Umbilical cord (tissue), 2 donors: ENCODE results near the gene PRR30. TPM values are rescaled to one million over a fixed set of nuclear protein-coding genes. Genes with fewer than 3 reads are reported as not detected.

Source experiments
- DNase-seq: peaks from one replicate; pipeline ENCODE4 v3.0.0-alpha.2; 2015; ENCODE audit warnings: low spot score
- total RNA-seq: library from RNA; depleted of rRNA; stranded (reverse); fragments of >200 nt; gene quantifications from one replicate; pipeline ENCODE4 v1.2.3, GENCODE V29; 2014; ENCODE audit warnings: low replicate concordance; ENCODE audit not compliant: insufficient read depth

Gene PRR30
- total RNA-seq, 1 donor from 2014 or later, result not detected

DNA sequence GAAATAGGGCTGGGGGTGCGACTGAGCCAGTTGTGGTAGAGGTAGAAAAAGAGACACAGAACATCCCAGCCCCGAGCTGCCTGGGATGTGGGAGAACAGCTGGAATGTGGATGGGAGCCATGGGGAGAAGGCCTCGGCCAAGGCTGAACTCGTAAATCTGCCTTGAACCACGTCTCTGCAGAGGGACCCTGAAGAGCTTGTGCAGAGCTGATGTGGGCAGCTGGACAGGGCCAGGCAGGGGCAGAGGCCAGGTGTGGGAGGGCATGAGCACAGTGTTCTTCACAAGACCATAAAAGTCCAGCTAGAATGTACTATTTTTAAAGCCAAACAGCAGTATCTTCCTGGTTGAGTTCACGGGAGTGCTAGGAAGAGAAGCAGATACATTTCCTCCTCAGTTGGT lies 15.3 kb upstream of the PRR30 start:
- DNase-seq, result no peak

DNA sequence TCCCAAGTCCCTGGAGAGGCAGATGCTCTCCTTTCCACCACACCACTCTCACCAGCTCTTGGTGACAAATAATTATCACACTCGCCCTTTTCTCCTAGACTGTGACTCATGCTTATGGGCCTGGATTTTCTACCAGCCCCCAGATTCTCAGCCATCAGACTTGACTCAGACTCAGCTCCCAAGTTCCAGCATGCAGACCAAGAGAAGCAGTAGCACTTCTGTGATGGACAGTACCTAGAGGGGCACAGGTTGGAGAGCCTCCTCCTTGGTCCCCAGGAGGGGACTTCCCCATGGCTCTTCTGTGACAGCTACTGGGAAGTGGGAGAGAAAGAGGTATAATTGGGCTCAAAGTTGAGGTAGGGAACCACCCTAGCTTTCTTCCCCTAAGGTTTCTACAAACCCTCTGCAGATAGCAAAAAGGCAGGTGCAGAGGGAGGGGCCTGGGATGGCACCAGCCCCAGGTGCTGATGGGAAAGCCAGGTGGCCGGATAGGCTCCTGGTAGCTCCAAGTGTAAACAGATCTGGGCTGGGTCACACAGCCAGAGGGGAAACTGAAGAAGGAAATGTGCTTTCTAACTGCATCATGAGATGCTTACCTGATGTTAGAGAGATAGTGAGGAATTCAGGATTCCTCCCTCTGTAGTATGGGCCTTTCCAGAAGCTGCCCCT lies 13.7 kb upstream of the PRR30 start:
- DNase-seq, result no peak

DNA sequence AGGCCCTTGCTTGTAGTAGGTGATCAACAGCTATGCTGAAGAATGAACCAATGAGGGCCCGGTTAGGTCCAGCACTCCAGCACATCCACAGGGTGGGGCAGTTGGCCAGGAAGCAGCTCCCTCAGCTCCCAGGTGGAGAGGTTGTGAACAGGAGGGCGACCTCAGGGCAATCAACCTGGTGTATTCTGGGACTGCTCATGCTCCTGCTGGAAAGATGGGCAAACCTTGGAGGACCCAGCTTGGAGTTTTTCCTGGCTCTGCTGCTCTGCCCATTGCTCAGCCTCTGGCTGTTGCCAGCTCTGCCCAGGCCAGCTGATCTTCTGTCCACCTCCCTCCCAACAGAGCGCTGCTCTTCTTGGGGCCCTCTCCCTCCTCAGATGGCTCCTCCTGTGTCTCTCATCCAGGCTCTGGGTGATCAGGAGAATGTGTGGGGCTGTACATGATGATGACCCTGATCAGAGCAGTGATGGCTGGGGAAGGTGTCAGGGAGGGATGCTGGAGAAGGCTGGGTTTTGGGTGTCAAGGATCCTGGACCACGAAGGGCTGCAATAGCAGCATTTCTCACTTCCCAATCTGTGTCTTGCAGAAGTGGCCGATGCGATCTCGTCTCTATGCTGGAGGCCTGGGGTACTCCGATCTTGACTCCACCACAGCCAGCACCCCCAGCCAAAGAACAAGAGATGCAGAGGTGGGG lies 13.0 kb upstream of the PRR30 start:
- DNase-seq, result no peak

DNA sequence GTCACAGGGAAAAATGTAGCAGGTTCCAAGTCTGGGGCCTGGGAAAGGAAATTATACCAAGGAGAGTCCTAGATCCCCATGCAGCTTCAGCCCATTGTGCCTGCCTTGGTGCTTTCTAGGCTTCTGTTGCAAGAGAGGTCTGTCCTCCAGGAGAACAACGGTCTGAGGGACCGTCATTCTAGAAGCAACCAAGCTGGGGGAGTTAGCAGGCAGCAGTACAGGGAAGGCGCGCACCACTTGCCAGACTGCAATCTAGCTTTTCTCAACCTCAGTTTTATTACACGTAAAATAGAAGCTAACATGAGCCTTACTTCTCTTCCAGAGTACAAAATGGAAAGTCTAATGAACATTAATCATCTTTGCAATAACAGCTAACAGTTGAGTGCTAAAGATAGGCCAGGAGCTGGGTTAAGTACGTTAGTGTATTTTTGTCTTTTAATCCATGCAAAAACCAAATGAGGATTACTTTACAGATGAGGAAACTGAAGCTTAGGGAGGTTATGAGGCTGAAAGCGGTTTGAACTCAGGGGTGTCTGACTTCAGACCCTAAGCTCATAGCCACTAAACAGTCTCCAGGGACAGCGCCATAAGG lies 11.5 kb upstream of the PRR30 start:
- no peak for DNase-seq

DNA sequence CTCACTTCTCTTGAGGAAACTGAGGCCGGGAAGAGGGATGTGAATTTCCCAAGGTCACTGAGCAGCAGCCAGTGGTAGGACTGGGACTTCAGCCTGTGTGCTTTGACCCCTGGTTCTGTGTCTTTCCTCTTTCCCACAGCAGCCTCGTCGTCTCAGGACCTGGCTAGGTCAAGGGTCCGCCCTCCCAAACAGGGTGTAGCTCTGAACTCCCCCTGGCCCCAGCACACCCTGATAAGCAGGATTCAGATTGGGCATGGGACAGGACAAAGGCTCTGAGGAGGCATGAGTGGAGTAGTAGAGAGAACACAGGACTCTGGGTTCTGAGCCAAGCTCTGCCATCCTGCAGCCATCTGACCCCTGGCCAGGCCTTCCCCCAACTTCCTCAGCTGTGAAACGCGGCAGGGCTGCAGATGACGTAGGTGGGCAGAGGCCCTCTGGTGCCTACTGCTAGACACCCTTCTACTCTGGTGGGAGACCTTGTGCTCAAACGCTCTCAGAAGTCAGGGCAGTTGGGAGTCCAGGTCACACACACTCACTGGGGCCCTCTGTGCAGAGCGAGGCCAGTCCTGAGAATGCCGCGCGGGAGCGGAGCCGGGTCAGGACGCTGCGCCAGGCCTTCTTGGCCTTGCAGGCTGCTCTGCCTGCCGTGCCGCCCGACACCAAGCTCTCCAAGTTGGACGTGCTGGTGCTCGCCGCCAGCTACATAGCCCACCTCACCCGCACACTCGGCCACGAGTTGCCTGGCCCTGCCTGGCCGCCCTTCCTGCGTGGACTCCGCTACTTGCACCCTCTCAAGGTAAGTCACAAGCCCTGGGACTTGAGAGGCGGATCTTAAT lies 10.6 kb upstream of the PRR30 start:
- no peak for DNase-seq

DNA sequence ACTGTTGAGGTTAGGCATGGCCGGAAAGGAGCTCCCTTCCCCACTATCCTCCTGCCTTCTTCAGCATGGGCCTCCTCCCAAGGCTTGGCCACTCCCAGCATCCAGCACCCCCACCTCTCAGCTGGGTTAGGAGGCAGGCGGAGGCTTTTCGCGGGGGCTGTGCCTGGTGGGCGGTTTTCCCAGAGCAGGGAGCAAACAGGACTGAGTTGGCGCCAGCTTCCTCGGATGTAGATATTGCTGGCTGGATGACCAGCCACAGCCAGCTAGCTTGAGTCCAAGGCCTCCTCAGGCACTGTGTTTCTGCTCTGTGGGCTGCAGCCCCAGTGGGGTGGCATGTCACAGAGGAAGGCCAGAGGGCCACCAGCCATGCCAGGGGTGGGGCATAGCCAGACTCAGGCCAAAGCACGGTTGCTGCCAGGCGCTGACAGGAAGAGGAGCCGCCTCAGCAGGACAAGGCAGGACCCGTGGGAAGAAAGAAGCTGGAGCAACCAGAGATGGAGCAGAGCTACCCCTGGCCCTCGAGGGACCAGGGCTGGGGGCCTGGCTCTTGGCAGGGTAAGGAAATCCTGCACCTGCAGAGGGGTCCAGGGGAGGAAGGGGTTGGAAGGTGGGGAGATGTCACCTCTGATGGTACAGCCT lies 9.7 kb upstream of the PRR30 start, which contains the start of gene TCF23:
Gene TCF23 (plus strand): TSS at position 204 of the 639 bp plus-strand sequence. CDS start 130 bp downstream, at position 334.
- DNase-seq, result no peak

DNA sequence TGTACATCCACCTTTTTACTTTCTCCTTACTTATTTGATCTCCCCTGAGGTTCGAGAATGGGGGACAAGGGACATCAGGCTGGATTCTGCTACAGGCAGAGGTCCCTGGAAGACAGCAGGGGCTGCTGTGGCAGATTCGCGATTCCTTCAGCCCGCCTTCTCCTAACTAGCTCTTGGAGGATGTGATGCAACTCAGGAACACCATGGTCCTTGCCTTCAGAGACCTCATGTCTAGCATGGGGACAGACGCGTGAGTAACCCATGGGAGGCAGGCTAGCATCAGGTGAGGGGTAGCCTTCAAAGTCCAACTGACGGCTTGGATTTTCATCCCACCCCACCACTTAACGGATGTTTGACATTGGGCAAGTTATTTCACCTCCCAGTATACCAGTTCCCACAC lies 8.7 kb upstream of the PRR30 start:
- no peak for DNase-seq

DNA sequence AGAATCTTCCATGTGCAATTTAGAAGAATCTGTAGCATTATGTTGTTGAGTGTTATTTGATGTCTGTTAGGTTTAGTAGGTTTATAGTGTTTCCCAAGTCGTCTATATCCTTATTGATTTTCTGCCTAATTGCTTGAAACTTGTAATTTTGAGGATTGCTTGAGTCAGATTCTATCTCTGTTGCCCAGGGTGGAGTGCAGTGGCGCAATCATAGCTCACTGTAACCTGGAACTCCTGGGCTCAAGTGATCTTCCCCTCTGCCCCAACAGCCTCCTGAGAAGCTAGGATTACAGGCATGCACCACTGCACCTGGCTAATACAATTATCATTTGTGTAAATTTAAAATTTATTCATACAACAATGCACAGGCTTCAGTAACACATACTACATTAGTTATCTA lies 6.5 kb upstream of the PRR30 start:
- no peak for DNase-seq

DNA sequence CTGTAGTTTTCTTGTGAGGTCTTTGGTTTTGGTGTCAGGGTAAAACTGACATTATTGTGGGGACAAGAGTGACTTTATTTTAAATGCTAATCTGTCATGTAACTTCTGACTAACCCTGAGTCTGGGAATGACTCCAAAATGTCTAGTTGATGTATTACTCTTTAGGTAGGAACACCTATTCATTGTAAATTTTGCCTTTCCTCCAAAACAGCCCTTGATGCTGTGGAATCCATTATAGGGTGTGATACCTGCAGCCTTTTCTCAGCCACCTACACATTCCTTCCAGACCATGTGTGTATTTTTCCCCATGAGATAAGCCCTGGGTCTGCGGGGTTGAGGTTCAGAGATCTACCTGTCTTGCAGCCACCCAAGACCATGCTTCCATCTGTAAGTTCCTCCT lies 4.1 kb upstream of the PRR30 start:
- DNase-seq, result no peak

DNA sequence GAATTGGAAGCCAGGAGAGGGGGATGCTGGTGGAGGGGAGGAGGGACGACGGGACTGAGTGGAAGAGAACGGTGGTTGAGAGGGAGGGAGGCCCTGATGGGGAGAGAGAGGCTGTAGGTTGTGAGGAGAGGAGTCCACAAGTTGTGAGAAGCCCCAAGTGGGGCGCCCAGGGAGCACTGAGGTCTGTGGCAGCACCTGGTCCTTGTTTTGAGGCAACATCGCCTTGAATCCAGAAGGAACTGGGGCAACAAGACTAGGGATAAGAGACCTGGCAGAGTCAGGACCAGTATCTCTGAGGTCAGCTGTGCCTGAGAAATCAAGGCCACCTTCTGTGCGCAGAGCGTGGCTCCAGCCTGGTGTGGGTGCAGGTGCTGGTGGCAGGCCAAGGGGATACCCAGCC lies 1.1 kb downstream of the PRR30 start:
- no peak for DNase-seq

DNA sequence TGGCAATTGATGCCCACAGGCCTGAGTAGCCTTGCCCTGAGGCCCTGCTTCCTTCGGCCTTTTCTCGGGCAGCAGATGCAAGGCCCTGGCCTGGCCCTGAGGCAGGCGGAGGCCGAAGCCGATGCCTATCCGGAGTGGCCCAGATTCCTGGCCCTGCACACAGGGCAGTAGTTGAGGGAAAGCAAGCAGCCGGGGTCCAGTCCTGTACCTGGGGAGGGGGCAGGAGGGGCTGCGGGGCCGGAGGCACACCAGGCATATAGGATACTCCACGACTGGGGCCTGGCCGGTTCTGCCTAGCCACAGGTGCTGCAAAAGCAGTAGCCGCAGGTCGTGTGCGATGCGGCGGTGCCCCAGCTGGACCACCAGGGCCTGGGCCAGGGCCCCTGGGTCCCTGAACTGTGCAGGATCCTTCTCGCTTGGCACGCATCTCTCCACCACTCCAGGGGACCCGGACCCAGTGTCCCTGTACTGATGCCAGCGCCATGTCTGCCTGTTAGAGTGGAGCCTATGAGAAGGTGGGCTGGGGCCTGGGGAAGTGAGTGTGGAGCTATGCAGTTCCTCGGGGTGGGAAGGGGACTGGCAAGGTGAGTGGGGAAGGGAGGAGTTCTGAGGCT lies 1.8 kb downstream of the PRR30 start:
- DNase-seq, result no peak

DNA sequence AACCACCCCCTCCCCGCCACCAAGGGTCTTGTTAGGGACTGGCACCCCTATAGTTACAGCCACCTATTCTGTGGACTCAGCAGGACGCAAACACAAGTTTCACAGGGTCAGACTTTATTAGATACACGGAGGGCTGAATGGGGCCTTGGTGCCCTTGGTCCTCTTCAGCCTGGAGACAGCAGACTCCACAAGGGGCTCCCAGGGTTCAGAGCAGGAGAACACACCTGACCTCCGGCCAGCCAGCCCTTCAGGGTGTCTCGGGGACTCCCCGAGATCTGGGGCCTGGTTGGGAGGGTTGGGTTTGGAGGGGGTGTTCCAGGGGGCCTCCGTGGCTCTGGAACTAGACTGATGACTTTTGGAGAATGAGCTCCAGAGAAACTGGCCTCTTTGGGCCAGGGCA lies 2.5 kb downstream of the PRR30 start:
- no peak for DNase-seq

DNA sequence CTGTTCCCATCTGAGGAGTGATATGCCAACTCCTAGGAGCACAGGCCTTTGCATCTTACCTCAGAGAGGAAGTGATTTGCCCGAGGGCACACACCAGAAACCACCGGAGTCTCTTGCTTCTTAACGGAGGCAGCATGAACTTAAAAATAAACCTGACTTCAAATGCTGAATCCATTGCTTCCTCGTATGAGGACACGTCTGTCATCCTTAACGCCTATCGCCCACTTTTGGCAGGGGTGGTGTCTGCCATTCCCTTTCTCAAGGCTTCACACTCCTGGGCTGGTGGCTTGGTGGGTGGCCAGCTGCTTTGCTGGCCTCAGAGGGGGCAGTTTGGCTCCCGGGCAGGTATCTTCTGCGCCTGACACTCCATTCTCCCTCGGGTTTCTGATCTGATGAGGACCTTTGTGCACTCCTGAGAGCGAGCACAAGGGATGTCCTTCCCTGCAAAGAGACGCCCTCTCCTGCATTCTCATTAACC lies 3.7 kb downstream of the PRR30 start:
- no peak for DNase-seq

DNA sequence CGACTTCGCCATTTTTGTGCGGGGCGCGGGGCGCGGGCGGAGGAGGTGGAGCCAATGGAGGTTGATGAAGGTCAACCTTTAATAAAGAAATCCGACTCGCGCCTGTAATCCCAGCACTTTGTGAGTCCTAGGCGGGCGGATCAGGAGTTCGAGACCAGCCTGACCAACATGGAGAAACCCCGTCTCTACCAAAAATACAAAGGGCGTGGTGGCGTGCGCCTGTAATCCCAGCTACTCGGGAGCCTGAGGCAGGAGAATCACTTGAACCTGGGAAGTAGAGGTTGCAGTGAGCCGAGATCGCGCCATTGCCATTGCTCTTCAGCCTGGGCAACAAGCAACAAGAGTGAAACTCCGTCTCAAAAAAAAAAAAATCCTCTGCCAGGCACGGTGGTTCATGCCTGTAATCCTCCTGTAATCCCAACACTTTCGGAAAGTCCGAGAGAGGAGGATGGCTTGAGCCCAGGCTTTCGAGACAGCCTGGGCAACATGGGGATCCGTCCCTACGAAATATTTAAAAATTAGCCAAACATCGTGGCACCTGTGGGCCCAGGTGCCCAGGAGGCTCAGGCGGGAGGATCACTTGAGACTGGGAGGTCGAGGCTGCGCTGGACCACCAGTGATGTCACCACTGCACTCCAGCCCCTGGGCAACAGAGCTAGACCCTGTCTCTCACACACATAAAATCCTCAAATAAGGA lies 4.3 kb downstream of the PRR30 start:
- no peak for DNase-seq

DNA sequence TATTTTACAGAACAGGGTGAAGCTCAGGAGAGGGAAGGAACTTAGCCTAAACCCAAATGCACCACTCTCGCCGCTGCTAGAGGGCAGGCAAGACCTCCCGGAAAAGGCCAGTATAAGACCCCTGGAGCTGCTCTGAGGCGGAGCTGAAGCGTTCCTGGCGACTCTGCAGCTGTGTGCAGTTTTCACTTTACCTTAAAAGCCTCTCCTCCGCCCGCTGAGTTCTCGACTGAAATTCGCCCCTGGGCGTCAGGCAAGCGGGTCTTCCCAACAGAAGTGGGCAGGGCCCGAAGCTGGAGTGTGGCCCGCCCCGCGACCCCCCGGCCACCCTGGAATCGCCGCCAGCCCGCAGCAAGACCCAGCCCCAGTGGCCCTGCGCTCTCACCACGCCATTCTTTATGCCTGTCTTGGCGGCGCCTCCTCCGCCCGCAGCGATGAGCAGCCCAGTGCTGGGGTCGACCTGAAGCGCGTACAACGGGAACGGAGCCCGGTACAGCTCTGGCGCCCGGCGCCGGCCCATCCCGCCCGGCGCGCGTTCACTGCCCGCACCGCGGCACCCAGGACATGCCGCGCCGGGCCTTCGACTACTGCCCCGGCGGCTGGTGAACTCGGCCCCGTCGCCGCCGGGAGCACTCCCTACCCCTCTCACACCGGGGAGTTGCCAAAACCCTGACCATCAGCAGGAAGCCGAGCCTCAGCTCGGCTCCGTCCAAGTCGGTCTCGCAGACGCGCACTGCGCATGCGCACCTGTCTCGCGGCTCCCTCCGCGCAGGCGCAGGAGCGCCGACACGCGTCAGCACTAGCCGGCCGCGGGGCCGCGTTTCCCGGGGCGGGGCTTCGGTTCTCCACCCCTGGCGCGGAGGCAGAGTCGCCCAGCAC lies 5.1 kb downstream of the PRR30 start, which contains the start of gene PREB:
Gene PREB (minus strand): TSS at position 732 of the 876 bp plus-strand sequence. CDS start 215 bp downstream, at position 517.
- DNase-seq, result peak; percentile 98

DNA sequence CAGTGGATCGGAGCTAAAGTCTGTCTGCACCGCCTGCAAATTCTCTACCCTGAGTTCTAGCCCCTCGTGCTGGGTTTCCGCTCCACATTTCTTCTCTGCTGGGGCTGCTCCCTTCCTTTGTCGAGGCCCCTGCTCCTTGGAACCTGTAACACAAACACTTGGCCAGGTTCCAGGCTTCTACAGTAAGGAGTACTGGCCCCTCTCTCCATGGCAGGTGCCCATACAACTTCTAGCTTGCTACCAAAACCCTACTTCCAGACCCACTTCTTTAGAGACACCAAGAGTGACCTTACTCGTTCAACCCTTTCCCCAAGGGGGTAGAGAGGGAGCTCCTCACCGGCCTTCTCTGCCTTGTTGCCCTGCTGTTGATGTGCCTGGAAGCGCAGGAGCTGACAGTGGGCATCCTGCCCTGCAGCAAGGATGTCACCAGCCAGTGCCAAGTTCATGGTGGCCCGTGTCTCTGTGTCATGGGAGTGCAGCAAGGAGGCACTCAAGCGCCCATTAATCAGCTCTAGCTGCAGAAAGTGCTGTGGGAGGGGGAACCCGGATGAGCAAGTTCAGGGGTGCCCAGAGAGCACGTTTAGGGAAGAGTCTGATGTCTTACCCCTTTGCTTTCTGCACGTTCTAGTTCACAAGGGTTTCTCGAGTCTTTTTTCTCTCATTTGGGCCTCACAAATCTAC lies 5.9 kb downstream of the PRR30 start:
- DNase-seq, result no peak

DNA sequence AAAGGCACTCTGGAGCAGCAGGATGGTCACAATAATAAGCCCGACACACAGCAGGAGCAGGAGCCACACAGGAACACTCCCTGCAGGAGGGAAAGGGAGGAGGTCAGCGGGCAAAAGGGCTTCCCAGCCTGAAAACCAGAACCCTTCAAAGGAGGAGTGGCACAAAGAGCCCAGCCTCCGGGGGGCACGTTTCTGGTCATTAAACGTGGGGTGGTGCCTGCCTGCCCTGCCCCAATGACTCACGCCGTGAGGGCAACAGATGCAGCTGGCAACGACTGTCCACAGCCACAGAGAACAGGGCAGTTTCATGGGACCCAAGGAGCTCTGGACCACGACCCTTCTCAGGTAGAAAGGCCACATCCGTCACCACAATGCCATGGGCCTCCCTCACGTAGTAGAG lies 7.8 kb downstream of the PRR30 start:
- DNase-seq, result no peak

DNA sequence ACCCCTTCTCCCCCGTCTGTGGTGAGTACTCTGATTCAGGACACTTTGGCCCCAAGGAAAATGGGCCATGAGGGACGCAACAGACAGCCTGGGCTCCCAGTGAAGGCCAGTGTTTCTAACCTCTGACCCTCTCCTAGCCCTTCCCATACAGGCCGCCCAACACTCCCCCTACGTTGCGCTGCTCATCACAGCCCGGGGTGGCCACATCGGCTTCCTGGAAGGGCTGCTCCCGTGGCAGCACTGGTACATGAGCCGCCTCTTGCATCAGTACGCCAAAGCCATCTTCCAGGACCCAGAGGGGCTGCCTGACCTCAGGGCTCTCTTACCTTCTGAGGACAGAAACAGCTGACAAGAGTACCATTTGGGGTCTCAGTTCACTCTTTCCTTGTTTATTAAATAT lies 8.8 kb downstream of the PRR30 start:
- DNase-seq, result no peak
